DOHH2 (cell line): ENCODE data around the gene IER5L.

ENCODE experiments used
- H3F3A ChIP-seq: fragments of 200-600 bp; sonication (generic), shearing (Covaris generic); 2 replicates; pipeline ENCODE4 v1.6.0; 2016; ENCODE audit warnings: antibody characterized with exemption, mild to moderate bottlenecking; ENCODE audit not compliant: control insufficient read depth, insufficient read depth
- H3K27ac ChIP-seq: fragments of 200-600 bp; sonication (generic); 2 replicates; pipeline ENCODE4 v1.5.1; 2014; ENCODE audit warnings: low read depth, mild to moderate bottlenecking, low read length, moderate library complexity
- H3K27me3 ChIP-seq: fragments of 200-600 bp; sonication (generic); 2 replicates; pipeline ENCODE4 v1.6.1; 2014; ENCODE audit warnings: mild to moderate bottlenecking, low read length, mixed read lengths; ENCODE audit not compliant: control insufficient read depth
- H3K36me3 ChIP-seq: fragments of 200-600 bp; sonication (generic); 2 replicates; pipeline ENCODE4 v1.6.1; 2014; ENCODE audit warnings: mild to moderate bottlenecking, low read length, moderate library complexity, mixed read lengths; ENCODE audit not compliant: control insufficient read depth
- H3K4me1 ChIP-seq: fragments of 200-600 bp; sonication (generic); 2 replicates; pipeline ENCODE4 v1.6.1; 2014; ENCODE audit warnings: mild to moderate bottlenecking, low read length, mixed read lengths; ENCODE audit not compliant: control insufficient read depth
- H3K4me2 ChIP-seq: fragments of 200-600 bp; sonication (generic); 2 replicates; pipeline ENCODE4 v1.6.0; 2014; ENCODE audit warnings: mild to moderate bottlenecking, low read length, moderate library complexity
- H3K4me3 ChIP-seq: fragments of 200-600 bp; sonication (generic); 2 replicates; pipeline ENCODE4 v1.5.1; 2014; ENCODE audit warnings: mild to moderate bottlenecking, low read length, mixed read lengths
- H3K79me2 ChIP-seq: fragments of 200-600 bp; sonication (generic); 2 replicates; pipeline ENCODE4 v1.6.1; 2014; ENCODE audit warnings: mild to moderate bottlenecking, low read length, mixed read lengths; ENCODE audit not compliant: control insufficient read depth
- H3K9me2 ChIP-seq: fragments of 200-600 bp; sonication (generic); replicated peaks from 2 replicates; pipeline ENCODE4 v1.6.1; 2014; ENCODE audit warnings: mild to moderate bottlenecking, low read length, mixed read lengths; ENCODE audit not compliant: control insufficient read depth
- H3K9me3 ChIP-seq: fragments of 200-600 bp; sonication (generic); 2 replicates; pipeline ENCODE4 v1.6.1; 2014; ENCODE audit warnings: antibody characterized with exemption, low read length, mixed read lengths; ENCODE audit not compliant: control insufficient read depth, insufficient read depth
- H4K20me1 ChIP-seq: fragments of 200-600 bp; sonication (generic); 2 replicates; pipeline ENCODE4 v1.6.0; 2014; ENCODE audit warnings: low read depth, mild to moderate bottlenecking, antibody characterized with exemption, low read length, moderate library complexity; ENCODE audit not compliant: control insufficient read depth, insufficient read depth
- EZH2phosphoT487 ChIP-seq: fragments of 200-600 bp; sonication (generic); IDR thresholded peaks from 2 replicates; pipeline ENCODE4 v1.6.1; 2017; ENCODE audit warnings: borderline replicate concordance, mild to moderate bottlenecking, antibody characterized with exemption, low read length, moderate library complexity, mixed read lengths
- TF ChIP-seq, protein P1 (sequence below): fragments of 200-600 bp; sonication (generic); IDR thresholded peaks from one replicate; pipeline ENCODE4 v1.5.1; 2014; ENCODE audit warnings: antibody characterized with exemption, mild to moderate bottlenecking, low read depth, low read length; ENCODE audit not compliant: poor library complexity, severe bottlenecking

Gene IER5L

DNA sequence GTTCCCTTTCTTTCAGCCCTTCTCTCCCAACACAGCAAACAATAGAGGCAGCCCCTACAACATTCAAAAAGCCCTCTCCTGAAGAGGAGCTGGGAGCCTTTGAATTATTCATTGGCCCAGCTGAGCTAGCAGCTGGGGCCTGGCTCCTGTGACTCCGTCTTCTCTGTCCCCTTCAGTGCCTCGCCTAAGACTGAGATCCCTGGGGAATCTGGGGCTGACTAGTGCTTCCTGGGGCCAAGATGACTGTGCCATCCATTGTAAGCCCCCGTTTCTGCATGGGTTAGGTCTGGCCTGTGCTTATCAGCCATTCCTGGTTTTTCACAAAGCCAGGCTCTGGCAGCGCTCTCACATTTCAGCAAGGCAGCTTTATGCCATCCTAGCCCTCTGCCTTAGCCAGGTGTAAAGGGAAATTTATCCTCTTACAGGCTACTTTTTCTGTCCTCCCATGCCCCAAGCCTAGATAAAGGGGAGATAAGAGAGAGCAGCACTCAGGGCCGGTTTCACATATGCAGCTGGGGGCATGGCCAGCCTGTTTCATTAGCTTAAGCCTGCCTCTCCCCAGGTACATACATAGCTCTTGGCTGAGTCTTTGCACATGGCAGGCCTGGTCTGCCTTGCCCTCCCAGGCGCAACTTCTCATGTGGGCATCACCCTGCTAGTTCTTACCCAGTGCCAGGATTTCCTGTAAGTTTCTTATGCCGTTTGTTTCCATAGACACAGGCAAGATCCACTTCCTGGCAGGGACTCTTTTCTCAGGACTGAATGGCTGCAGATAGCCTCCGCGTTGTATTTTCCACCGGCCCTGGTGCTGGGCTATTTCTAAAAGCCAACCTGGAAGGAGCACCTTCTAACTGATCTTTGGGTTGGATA is 51.1 kb downstream of the IER5L start:
- H3K4me2 ChIP-seq = no peak overlapping the region

More for the DNA sequence above, 51.1 kb downstream of the IER5L start:
- Histone ChIP-seq H4K20me1 (no peaks in the 10 kb centered on the region), H3K4me3 (no peak overlapping the region), H3K79me2 (no peaks in the 10 kb centered on the region), H3K36me3 (peaks cover 41% of the 10 kb centered on the region), H3K9me2 (no peaks in the 10 kb centered on the region), H3K4me1 (peaks cover 3% of the 10 kb centered on the region), H3K27me3 (no peaks in the 10 kb centered on the region), H3K27ac (no peak overlapping the region), H3F3A (no peaks in the 10 kb centered on the region), H3K9me3 (no peaks in the 10 kb centered on the region)
- no peak for TF ChIP-seq EZH2phosphoT487
- TF ChIP-seq, protein P1, sequence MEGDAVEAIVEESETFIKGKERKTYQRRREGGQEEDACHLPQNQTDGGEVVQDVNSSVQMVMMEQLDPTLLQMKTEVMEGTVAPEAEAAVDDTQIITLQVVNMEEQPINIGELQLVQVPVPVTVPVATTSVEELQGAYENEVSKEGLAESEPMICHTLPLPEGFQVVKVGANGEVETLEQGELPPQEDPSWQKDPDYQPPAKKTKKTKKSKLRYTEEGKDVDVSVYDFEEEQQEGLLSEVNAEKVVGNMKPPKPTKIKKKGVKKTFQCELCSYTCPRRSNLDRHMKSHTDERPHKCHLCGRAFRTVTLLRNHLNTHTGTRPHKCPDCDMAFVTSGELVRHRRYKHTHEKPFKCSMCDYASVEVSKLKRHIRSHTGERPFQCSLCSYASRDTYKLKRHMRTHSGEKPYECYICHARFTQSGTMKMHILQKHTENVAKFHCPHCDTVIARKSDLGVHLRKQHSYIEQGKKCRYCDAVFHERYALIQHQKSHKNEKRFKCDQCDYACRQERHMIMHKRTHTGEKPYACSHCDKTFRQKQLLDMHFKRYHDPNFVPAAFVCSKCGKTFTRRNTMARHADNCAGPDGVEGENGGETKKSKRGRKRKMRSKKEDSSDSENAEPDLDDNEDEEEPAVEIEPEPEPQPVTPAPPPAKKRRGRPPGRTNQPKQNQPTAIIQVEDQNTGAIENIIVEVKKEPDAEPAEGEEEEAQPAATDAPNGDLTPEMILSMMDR = no peak
